ENCODE data around the gene FEZ2.

FEZ2 gene

GRCh38 chr2:36586672-36587071 is 11.3 kb downstream of the FEZ2 start:
- Histone ChIP-seq H3K36me3 (replicated peaks) (peaks cover 21% of the 10 kb centered on the region), H3K4me3 (ENCODE audit: low read depth, low read length) (no peak overlapping the region), H3K27me3 (replicated peaks) (no peaks in the 10 kb centered on the region), H3K27ac (no peak overlapping the region)
- no peak for DNase-seq
- in situ Hi-C loops (cut with HindIII; ENCODE audit: low pct_ligation_motif_present, low sequenced_read_pairs) = no loop called here
- no peak for TF ChIP-seq CTCF (IDR thresholded peaks at IDR 0.05; ENCODE audit: low read depth, low read length, missing control alignments)

GRCh38 chr2:36584148-36584794 is 13.7 kb downstream of the FEZ2 start:
- Histone ChIP-seq H3K4me3 (ENCODE audit: low read depth, low read length) (no peak overlapping the region), H3K27me3 (replicated peaks) (no peaks in the 10 kb centered on the region), H3K36me3 (replicated peaks) (peaks cover 29% of the 10 kb centered on the region), H3K27ac (no peak overlapping the region)
- no peak for DNase-seq
- in situ Hi-C loops (cut with HindIII; ENCODE audit: low pct_ligation_motif_present, low sequenced_read_pairs) = no loop called here
- TF ChIP-seq CTCF (IDR thresholded peaks at IDR 0.05; ENCODE audit: low read depth, low read length, missing control alignments) = no peak

GRCh38 chr2:36582951-36583350 is 15.0 kb downstream of the FEZ2 start:
- H3K27me3 ChIP-seq (replicated peaks) = no peaks in the 10 kb centered on the region
- no peak for DNase-seq
- no peak for TF ChIP-seq CTCF (IDR thresholded peaks at IDR 0.05; ENCODE audit: low read depth, low read length, missing control alignments)
- in situ Hi-C loops (cut with HindIII; ENCODE audit: low pct_ligation_motif_present, low sequenced_read_pairs) = no loop called here
- no peak overlapping the region for H3K4me3 ChIP-seq (ENCODE audit: low read depth, low read length)
- H3K27ac ChIP-seq = no peak overlapping the region
- H3K36me3 ChIP-seq (replicated peaks) = peaks cover 33% of the 10 kb centered on the region

GRCh38 chr2:36582538-36582937 is 15.4 kb downstream of the FEZ2 start:
- no peak for DNase-seq
- Histone ChIP-seq H3K27me3 (replicated peaks) (no peaks in the 10 kb centered on the region), H3K27ac (no peak overlapping the region), H3K4me3 (ENCODE audit: low read depth, low read length) (no peak overlapping the region), H3K36me3 (replicated peaks) (peaks cover 37% of the 10 kb centered on the region)
- no peak for TF ChIP-seq CTCF (IDR thresholded peaks at IDR 0.05; ENCODE audit: low read depth, low read length, missing control alignments)
- in situ Hi-C loops (cut with HindIII; ENCODE audit: low pct_ligation_motif_present, low sequenced_read_pairs) = no loop called here

- Histone ChIP-seq H3K27ac (no peak overlapping the region), H3K27me3 (replicated peaks) (no peaks in the 10 kb centered on the region), H3K4me3 (ENCODE audit: low read depth, low read length) (no peak overlapping the region), H3K36me3 (replicated peaks) (peaks cover 41% of the 10 kb centered on the region)
- TF ChIP-seq CTCF (IDR thresholded peaks at IDR 0.05; ENCODE audit: low read depth, low read length, missing control alignments) = no peak
- in situ Hi-C loops (cut with HindIII; ENCODE audit: low pct_ligation_motif_present, low sequenced_read_pairs) = no loop called here
- no peak for DNase-seq
Observed at GRCh38 chr2:36579297-36579664, 18.7 kb downstream of the FEZ2 start.

Measured in brain microvascular endothelial cell (primary cell).